ENCODE results near the gene FARP2.
A peak's percentile ranks its signal among the peaks of the same experiment; 100 is the strongest.
"Not testable (repeated sequence)": the region's sequence is repeated elsewhere in the genome, so short reads cannot be mapped to it uniquely, and the experiment has no call there.

The FARP2 gene

DNA sequence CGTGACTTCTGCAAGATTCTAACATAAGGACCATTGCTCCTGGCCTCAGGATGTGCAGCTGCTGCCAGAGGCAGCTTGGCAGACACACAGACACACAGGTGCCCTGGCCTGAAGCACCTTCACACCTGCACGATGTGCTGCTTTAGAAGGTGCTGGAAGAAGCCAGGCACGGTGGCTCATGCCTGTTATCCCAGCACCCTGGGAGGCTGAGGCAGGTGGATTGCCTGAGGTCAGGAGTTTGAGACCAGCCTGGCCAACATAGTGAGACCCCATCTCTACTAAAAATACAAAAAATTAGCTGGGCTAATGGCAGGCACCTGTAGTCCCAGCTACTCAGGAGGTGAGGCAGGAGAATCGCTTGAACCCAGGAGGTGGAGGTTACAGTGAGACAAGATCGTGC, 57.4 kb downstream of the FARP2 start:
- DNase-seq: not testable (repeated sequence)

DNA sequence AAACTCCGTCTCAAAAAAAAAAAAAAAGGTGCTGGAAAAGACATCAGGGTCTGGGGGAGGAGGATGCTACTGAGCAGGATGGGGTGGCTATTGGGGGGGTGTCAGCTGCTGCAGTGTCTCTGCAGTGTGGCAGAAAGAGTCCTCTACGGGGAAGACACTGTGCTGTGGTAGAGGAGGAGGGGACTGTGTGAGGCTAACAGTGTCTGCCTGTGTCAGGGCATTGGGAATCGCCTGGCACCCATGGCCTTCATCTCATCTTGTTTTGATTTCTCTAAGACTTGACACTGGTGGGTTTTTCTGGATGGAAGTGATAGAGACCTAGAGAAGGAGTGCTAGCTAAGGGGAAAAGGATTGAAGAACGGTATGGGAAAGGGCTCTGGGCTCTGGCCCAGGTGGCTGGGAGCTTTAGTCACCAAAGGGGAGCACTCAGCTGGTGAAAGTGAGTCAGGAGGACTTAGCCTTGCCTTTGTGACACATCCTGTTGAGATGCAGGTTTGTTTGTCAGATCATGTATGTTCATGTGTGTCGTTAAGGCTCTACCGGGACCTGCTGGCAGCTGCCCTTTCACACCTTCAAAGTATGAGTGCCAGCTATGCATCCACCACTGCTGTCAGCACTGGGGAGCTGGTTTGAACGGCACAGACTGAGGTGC, 58.0 kb downstream of the FARP2 start:
- no peak for DNase-seq

DNA sequence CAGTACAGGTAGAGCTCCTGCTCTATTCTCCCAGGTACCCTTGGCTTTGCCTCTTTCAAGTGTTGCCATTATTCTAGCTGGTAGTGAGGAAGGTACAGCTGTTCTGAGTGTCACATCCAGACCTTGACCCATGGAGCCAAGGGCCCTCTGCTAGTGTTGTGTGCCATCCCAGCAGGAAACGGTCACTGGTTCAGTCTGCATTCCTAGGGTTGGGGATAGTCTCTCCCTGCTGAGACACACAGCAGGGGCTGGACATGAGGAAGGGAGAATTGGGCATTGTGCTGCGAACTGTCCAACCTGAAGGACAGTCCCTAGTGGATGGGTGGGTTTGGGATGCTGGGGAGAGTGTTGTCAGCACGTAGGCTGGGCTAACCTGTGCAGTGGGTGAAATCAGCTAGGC, 59.1 kb downstream of the FARP2 start:
- no peak for DNase-seq

DNA sequence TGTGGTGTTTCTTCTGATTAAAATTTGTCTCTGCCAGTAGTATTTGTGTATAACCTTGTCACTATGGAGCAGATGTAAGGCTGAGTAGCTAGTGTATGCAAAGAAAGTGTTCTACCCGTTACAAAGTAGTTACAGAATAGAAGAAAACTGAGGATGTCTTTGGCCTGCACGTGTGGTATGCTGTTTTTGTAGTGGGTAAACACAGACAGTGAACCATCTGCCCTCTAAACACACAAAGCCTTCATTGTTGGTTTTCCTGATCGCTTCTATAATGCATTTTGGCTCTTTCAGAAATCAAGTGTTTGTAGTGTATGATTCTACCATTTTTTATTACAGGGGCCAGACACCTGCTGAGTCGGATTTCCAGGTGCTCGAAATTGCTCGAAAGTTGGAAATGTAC, 61.5 kb downstream of the FARP2 start:
- DNase-seq: peak in 1 of 2 donors; percentile 69

DNA sequence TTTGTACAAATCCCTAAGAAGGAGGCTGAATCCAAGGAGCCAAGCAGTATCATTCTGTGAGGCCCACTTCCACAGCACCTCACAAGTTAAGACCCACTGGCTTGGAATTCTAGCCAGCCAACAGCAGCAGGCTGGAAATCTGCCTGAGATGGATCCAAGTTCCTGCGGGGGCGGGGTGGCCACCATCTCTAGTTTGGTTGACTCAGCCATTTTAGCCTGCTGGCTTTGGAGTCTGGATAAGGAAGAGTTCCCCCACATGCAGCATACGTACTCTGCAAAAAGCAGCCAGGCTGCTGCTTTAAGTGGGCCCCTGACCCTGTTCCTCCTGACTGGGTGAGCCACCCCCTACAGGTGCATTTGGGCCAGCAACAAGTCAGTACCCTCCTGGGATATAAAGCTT, 65.2 kb downstream of the FARP2 start:
- DNase-seq: no peak

DNA sequence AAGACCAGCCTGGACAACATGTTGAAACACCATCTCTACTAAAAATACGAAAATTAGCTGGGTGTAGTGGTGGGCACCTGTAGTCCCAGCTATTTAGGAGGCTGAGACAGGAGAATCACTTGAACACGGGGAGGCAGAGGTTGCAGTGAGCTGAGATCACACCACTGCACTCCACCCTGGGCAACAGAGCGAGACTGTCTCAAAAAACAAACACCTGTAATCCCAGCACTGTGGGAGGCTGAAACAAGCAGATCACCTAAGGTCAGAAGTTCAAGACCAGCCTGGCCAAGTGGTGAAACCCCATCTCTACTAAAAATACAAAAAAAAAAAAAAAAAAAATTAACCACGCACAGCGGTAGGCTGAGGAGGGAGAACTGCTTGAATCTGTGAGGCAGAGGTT, 65.9 kb downstream of the FARP2 start:
- not testable (repeated sequence) for DNase-seq

DNA sequence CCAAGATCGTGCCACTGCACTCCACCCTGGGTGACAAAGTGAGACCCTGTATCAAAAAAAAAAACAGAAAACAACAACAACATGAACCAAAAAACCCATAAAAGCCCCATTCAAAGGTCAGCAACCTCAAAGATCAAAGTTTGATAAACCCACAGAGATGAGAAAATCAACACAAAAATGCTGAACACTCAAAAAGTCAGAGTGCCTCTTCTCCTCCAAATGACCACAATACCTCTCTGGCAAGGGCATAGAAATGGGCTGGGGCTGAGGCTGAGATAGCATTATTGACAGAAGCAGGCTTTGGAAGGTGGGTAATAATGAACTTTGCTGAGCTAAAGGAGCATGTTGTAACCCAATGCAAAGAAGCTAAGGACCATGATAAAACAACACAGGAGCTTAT, 66.3 kb downstream of the FARP2 start:
- no peak for DNase-seq

DNA sequence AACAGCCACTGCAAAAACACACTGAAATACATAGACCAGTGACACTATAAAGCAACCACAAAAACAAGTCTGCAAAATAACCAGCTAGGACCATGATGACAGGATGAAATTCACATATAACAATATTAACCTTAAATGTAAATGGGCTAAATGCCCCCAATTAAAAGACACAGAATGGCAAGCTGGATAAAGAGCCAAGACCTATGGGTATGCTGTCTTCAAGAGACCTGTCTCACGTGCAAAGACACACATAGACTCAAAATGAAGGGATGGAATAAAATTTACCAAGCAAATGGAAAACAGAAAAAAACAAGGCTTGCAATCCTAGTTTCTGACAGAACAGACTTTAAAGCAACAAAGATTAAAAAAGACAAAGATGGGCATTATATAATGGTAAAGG, 67.4 kb downstream of the FARP2 start:
- not testable (repeated sequence) for DNase-seq

DNA sequence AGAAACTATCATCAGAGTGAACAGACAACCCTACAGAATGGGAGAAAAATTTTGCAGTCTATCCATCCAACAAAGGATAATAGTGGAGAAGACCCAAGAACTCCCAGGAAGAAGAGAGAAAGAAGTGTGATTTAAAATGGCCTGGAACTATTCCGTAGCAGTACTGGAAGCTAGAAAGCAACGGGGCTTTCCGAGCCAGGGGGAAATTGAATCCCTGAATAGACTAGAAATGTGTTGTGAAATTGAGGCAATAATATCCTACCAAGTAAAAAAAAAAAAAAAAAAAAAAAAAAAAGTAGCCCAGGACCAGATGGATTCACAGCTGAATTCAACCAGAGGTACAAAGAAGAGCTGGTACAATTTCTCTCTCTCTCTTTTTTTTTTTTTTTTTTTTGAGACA, 69.3 kb downstream of the FARP2 start:
- no peak for DNase-seq

DNA sequence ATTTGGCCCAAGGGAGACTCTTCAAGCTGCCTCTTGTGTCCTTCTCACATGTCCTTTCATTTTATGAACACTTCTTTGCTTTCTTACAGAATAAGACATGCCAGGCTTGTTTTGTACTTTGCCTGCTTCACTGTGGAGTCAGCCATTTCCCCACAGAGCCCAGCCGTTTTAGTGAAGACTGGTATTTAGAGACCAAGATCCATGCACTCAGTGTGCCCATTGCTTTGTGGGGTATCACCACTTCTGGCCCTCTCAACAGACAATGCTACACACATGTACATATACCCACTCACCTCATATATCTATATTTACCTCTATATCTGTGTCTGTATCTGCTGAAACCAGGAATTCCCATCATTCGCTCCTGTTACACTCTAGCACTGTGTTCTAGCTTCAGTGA, 74.1 kb downstream of the FARP2 start:
- no peak for DNase-seq

DNA sequence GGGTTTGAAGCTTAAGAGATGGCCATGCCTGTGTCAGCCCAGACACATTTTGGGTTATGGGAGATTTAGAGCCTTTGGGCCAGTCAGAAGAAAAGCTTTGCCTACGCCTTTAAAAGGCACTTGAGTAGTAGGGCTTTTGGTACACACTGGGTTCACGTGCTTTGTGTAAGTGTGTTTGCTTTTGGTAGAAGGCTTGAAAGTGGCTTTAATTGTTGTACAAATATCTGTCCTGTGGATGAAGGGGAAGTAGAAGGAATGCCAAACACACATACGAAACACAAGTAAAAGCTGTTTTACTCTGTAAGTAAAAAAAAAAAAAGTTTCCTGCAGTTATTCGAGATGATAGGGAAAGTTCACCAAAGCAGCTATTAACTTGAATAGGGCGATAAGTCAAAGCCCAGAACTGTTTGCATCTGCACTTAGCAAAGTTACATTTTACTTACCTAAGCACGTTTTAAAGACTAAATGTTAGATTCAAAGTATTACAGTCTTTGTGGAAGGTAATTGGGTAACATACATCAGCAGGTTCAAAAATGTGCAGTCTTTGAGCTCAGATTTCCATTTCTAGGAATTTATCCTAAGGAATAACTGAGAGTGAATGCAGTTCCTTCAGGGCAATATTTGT, 76.9 kb downstream of the FARP2 start:
- no peak for DNase-seq

DNA sequence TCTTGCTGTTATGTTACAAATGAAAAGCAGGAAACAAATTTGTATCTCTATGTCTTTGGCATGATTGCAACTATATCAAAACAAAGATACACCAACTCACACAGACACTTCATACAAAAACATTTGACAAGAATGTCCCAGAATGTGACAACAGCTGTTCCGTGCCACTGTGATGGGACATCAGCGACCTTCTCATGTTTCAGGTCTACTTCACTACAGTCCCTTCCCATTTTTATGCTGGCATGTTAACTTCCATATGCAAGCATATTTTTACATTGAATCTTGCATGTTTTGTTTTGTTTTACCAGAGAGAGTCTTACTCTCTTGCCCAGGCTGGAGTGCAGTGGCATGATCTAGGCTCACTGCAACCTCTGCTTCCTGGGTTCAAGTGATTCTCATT, 81.1 kb downstream of the FARP2 start:
- DNase-seq: no peak

DNA sequence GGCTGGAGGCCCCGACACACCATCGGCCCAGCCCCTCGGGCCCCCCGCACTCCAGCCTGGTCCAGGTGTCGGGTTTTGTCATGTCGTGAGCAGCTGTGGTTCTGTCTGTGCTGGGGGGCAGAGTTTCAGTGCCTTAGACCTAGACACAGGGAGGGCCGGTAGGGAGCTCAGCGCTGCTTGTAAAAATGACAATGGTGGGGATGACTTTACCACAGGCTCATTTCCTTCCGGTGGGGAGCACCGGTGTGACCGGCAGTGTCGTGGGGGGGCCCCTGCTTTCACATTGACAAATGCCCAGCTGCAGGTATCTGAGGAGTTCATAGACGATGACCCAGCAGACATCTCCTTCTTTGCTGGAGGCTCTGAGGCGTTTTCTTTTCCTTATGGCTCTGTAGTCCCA, 85.4 kb downstream of the FARP2 start:
- DNase-seq: no peak

DNA sequence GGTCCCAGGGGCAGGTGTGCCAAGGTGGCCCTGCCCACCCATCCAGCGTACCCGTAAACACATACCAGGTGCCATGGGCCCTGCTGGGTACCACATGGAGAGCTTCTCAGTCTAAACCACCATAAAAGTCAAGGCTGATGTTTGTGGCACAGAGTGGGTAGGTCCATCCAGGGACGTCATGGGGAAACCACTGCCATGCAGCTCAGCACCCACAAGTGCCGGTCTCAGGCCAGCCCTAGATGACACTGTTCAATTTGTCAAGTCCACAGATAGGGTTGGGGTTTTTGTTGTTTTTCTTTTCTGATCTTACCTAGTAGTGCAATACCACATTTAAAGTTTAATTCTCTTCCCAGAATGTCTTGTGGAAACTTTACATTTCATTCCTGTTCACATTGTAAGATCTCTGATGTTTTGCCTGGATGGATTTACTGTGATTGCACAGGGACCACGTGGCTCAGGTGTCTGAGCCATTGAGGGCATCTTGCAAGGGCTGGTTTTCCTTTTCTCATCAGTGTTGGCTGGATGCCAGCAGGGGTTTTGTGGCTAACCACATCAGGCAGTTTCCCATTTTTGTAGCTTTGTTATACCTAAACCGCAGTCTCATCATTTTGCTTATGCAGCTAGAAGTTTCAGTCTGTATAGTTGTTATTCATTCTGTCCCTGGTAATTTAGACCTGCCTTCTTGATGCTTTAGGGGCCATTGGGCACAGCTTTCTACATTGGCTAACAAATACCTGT, 87.6 kb downstream of the FARP2 start:
- DNase-seq: no peak

DNA sequence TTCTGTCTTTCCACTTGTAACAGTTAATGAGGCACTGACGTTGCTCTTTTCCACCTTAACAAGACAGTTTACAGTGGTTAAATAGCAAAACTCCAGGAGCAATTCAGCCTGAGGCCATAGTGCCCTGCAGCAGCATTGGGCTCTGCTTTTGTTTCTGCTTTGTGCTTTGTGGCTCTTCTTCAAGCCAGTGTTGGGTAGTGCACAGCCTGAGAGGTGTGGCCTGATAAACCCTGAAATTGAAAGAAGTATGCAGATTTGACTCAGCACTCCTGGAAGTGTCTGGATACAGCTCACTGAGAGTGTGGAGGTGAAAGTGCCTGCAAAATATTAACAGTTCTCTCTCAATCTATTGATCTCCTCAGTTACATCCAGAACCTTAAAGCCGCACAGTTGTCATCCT, 89.3 kb downstream of the FARP2 start:
- DNase-seq: no peak

DNA sequence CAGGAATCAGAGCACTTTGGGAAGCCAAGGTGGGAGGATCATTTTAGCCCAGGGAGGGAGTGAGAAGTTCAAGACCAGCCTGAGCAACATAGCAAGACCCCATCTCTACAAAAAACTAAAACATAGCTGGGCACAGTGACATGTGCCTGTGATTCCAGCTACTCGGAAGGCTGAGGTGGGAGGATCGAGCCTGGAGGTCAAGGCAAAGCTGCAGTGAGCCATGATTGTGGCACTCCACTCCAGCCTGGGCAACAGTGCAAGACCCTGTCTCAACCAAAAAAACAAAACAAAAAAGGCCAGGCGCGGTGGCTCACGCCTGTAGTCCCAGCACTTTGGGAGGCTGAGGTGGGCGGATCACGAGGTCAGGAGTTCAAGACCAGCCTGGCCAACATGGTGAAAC, 94.0 kb downstream of the FARP2 start:
- not testable (repeated sequence) for DNase-seq

DNA sequence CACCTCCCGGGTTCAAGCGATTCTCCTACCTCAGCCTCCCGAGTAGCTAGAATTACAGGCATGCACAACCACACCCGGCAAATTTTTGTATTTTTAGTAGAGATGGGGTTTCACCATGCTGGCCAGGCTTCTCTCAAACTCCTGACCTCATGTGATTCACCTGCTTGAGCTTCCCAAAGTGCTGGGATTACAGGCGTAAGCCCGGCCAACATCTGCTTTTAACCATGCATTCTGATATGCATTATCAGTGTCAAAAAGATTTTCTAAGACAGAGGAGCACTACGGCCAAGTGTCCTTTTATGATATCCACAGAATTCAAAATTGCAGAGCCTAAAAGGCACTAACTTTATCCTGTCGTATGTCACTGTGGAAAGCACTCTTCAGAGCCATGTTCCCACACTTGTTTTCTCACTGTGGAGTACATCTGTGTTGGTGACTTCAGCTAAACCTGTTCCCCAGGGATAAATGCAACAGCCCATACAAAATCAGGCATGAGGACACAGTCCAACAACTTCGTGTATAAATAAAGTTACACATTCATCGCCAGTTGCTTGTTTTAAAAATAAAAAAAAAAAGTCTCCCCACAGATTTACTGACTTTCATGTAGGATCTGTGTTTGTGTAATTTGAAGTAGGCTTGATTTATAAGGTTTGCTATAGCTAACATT, 95.9 kb downstream of the FARP2 start:
- DNase-seq: no peak

DNA sequence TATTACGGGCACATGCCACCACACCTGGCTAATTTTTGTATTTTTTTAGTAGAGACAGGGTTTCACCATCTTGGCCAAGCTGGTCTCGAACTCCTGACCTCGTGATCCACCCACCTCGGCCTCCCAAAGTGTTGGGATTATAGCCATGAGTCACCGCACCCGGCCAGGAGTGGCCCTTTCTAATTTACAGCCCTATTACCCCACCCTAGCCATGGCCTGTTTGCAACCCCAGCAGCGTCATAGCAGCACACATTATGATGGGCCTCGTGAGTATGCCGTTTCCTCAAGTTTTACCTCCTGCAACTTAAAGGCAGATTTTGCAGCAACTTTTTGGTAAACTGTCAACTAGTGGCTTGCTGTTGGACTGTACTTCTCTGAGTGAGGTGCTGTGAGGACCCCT, 97.8 kb downstream of the FARP2 start:
- DNase-seq: peak in 1 of 2 donors; percentile 30

DNA sequence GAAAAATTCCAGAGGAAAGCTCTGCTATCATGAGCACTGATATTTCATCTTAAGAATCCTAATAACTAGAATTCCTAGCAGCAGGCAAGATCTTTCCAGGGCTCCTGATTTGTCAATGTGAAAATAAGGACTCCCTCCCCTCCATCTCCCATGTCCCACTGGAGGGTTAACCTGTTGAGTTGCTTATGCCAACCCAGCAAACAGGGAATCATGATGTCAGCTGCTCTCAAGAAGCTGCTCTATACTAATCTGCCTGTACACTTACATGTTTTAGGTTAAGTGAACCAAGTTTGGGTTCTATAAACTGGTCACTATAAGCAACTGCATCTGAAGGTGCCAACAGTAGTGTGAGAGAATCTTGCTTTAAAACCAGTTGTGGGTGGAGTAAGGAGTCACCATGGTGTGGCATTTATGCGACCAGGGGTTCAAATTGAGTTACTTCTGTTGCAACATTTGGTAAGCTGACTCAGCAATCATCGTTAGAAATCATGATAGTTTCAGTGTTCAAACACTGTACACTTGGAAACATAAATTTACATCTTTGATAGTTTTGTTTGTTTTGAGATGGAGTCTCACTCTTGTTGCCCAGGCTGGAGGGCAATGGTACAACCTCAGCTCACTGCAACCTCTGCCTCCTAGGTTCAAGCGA, 98.9 kb downstream of the FARP2 start:
- DNase-seq: no peak

DNA sequence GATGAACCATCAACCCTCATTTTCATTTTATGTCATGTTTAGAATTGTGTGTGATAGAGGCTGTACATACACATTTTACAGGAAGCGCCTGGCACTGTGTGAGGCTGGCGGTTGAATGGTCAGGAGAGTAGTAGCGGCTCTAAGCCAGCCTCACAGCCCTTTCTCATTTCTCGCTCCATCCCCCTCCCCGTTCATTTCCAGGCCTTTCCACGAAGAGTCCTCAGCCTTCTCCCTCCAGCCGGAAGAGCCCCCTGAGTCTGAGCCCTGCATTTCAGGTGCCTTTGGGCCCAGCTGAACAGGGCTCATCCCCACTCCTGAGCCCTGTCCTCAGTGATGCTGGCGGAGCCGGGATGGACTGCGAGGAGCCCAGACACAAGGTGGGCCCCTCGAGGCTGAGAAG, 100.5 kb downstream of the FARP2 start:
- DNase-seq: no peak

DNA sequence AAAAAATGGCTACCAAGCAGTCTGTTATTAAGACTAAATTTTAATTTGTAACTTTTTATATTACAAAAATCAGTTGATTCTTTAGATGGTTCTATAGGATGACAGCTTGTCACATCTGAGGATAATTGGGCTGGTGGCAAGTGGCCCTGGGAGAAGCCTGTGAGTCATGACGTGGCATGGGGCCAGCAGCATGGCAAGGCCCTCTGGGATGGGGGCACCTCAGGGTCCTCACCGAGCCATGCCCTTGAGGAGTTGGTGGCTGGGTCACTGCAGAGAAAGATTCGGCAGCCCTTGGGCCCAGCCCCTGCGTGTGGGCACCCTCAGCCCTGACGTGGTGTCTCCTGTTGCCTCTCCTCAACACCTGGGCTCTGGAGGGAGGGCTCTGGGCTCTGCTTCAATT, 102.6 kb downstream of the FARP2 start:
- DNase-seq: no peak

DNA sequence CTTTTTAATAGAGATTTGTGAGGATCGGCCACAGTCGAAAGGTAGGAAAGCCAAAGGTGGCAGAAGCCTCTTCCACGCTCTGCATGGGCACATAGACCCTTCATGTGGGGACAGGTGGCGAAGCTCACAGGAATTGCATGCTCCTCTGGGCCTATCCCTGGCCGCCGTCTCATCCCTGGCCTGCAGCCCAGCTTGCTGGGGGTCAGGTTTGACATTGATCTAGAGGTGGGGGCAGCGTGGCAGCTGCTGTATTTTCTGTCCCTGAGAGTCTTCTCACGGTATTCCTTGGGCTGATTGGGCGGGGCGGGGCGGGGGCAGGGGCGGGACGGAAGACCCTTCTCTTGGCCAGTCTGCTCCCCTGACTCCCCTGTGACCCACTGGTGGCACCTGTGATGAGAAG, 103.4 kb downstream of the FARP2 start:
- no peak for DNase-seq

DNA sequence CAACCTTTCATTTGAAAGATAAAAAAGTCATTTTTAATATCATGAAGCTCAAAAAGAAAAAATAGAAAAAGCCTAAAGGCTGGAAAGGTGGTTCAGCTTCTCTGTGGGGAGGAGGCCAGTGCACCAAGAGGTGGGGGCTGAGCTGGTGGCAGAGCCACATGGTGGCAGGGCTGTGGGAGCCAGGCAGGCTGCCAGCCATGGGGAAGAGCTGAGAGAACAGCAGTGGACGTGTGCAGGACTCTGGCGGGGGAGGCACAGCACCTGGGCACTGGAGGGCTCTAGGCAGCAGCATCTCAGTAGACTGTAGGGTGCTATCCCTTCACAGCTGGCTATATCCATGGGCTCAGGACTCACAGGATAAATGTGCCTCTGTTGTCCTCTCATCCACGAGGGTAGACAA, 104.5 kb downstream of the FARP2 start:
- no peak for DNase-seq

Measured in hippocampal formation (tissue), 2 donors.